ENCODE results near the gene ARMC3. TPM values are rescaled to one million over a fixed set of nuclear protein-coding genes. Genes with fewer than 3 reads are reported as not detected.

ARMC3 gene
- total RNA-seq, 1 experiment from 2014 or later, result 0.09 TPM

GRCh38 chr10:22978918-22979317 lies 51.1 kb downstream of the ARMC3 start:
- Histone ChIP-seq H2BK20ac (ENCODE audit: low read depth, low read length, poor library complexity, severe bottlenecking) (no peak overlapping the region), H2BK5ac (ENCODE audit: insufficient read length, low read length) (no peak overlapping the region), H3T11ph (ENCODE audit: low read length) (no peak overlapping the region), H4K20me1 (ENCODE audit: control insufficient read depth, insufficient read depth, insufficient read length) (no peaks in the 10 kb centered on the region), H3K23ac (ENCODE audit: insufficient read length, low read depth, low read length) (no peak overlapping the region), H3K14ac (ENCODE audit: insufficient read depth, low read length) (no peak overlapping the region), H3K18ac (ENCODE audit: insufficient read length, low read depth, low read length) (no peak overlapping the region), H4K91ac (ENCODE audit: insufficient read length, low read depth, low read length) (no peak overlapping the region), H3K4ac (ENCODE audit: low read depth, low read length) (no peak overlapping the region), H3K79me1 (ENCODE audit: insufficient read depth, low read depth, low read length, poor library complexity, severe bottlenecking) (no peaks in the 10 kb centered on the region), H4K5ac (ENCODE audit: insufficient read length, low read depth, low read length) (no peak overlapping the region), H2AFZ (ENCODE audit: low read length) (no peak overlapping the region), H3K23me2 (ENCODE audit: insufficient read length, low read depth, low read length, poor library complexity, severe bottlenecking) (no peaks in the 10 kb centered on the region), H2BK15ac (ENCODE audit: low read depth, low read length) (no peak overlapping the region), H3K27me3 (ENCODE audit: insufficient read depth, low read length) (no peaks in the 10 kb centered on the region; the same call in 1 of the 2 replicates), H2AK5ac (ENCODE audit: insufficient read length, low read length) (no peak overlapping the region), H3K9ac (ENCODE audit: extremely low read depth, insufficient read length, low read length) (no peak overlapping the region), H2BK120ac (ENCODE audit: low read depth, low read length, poor library complexity, severe bottlenecking) (no peak overlapping the region), H3K79me2 (ENCODE audit: insufficient read depth, low read length) (no peaks in the 10 kb centered on the region), H3K4me2 (ENCODE audit: insufficient read depth, insufficient read length, low read length) (no peak overlapping the region), H4K8ac (replicated peaks; ENCODE audit: insufficient read length, low read depth, low read length) (no peak overlapping the region), H3K9me3 (ENCODE audit: control insufficient read depth, low read depth, low read length) (no peaks in the 10 kb centered on the region), H2BK12ac (ENCODE audit: insufficient read length, low read depth, low read length) (no peak overlapping the region), H3K4me1 (ENCODE audit: insufficient read depth, low read length) (no peaks in the 10 kb centered on the region; the same call in 1 of the 2 replicates), H3K27ac (ENCODE audit: insufficient read length, low read depth, low read length) (no peak overlapping the region), H3K56ac (ENCODE audit: insufficient read length, low read depth, low read length) (no peak overlapping the region)
- no peaks in the 10 kb centered on the region for H3K36me3 Mint-ChIP-seq (ENCODE audit: insufficient read depth in 1 of 3, low read depth in 3 of 3)
- no peak overlapping the region for H3K4me3 Mint-ChIP-seq
- H3K9me3 Mint-ChIP-seq, result no peaks in the 10 kb centered on the region; a peak in 1 of 5 replicates
- no peak for TF ChIP-seq CTCF (conservative IDR thresholded peaks at IDR 0.05)
- peaks cover 11 to 14% of the 10 kb centered on the region in 2 experiments for H3K4me1 Mint-ChIP-seq
- H3K27me3 Mint-ChIP-seq (ENCODE audit: low read depth), result no peaks in the 10 kb centered on the region
- DNase-seq, result no peak
- WGBS (ENCODE audit: extremely low coverage, insufficient read length, low lambda C conversion rate), result no CpG with 5 or more reads among the region's 1 CpG
- H3K27ac Mint-ChIP-seq, result no peak overlapping the region

Data from H9 (cell line).